ENCODE data around the gene TRAK1.

TRAK1 gene

GRCh38 chr3:42159147-42159546 is 68.0 kb downstream of the TRAK1 start:
- DNase-seq = no peak

DNA sequence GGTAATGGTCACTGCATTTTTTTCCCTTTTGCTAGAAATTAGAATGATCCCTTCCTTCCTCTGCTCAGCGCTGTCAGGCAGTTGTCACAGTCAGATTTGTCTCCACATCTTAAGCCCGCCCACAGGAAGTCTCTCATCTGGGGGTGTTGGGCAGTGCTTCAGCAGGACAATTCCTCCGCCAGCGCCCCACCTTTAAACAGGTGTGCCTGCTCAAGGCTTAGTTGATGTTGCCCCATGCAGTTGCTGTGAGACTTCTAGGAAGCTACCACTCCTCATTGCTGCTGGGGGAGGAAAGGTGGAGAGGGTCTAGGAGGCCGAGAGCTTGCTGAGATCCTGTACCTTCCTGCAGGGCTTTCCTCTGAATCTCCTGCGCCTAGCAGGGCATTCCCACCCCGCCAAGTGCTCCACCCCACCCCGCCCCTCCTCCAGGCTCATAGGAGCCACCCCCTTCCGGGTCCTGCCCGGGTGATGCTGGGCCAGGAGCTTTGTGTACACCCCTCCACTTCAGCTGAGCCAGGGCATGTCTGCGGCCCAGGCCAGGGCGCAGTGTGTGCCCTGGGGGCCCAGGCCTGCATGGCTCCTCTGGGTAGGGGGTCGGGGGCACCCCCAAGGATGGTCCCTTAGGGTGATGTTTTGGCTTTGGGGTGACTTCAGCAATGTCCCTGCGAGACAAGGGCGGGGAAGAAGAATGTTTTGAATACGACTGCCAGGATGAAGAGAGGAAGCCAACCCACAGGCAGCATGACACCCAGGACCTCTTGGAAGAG is 68.7 kb downstream of the TRAK1 start:
- DNase-seq = peak; percentile 63

- DNase-seq = no peak
These were observed 70.1 kb downstream of the TRAK1 start for GRCh38 chr3:42161050-42161935.

- DNase-seq = no peak
These were observed 71.3 kb downstream of the TRAK1 start for GRCh38 chr3:42162462-42162861.

DNA sequence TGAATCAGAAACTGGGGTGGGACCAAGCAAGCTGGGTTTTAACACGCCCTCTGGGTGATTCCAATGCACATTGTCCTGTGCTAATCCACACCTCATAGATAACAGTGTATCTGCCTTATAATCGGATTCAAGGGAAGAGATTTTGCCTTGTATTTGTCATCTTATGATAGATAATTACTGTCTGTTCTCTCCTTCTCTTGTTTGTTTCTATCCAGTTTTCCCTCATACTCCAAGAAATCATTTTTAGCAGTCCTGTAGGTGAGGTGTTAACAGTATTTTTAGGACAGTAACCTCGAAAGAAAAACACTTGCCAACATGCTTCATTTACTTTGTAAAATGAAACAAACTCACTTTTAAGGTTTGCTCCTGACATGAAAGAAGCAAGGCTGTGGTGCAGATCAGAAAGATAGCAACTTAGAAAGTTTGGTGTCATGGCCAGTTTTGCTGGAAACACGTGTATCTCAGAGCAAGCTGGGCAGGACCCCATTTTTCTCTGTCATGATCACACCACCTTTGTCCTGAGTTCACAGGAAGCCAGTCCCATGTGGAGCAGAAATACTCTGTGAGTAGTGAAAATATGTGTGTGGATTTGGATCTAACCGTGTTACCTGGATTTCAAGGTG is 72.6 kb downstream of the TRAK1 start:
- no peak for DNase-seq

- DNase-seq = no peak
These were observed 73.5 kb downstream of the TRAK1 start for GRCh38 chr3:42164656-42165055.

GRCh38 chr3:42165211-42165610 is 74.1 kb downstream of the TRAK1 start:
- DNase-seq = no peak

DNA sequence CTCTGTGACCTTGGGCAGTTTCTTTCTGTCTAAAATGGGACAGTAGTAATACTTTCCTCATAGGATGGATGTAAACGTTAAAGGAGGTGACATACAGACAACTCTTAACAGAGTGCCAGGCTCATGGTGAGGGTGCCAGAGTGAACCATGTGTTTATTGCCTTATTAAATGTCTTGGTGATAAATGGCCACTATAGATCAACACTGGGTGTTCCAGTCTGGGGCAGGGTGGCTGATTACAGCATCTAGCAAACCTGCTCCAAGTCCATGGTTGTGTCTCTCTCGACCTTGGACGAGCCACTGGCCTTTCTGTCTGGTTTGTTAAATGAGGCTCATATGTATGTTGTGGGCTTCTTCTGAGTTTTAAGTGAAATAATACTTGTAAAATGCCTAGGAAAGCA is 75.1 kb downstream of the TRAK1 start:
- no peak for DNase-seq

DNA sequence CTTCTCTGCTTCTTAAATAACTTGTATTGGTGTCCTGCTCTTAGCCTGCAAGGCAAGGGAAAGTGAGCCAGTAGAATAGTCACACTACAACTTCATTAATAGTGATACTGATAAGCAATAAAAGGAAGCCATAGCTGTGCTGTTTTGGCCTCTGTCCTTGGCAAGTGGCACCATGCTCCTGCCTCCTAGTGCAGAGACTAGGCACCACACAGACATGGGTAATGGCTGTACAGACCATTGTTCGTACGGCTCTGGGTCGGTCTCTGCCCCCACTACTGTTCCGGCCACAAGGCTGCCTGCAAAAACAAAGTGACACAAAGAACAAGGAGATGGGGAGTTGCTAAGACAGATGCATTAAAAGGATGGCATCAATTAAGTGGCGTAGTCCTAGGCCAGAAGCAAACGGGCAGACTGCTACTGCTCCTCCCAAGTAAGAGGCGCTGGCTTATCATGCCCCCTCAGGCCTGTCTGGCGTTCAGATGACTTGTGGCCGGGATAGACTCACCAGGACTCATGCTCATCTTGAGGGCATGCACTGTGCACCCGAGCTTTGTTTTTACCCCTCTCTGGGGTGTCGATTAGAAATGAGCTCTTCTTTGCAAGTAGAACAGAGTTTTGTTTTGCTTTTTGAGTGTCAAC is 75.6 kb downstream of the TRAK1 start:
- no peak for DNase-seq

- DNase-seq = no peak
These were observed 78.5 kb downstream of the TRAK1 start for GRCh38 chr3:42169579-42170120.

- no peak for DNase-seq
These were observed 81.0 kb downstream of the TRAK1 start for GRCh38 chr3:42172047-42172654.

GRCh38 chr3:42173307-42173706 is 82.2 kb downstream of the TRAK1 start:
- DNase-seq = no peak

GRCh38 chr3:42174679-42175385 is 83.7 kb downstream of the TRAK1 start:
- no peak for DNase-seq

- DNase-seq = no peak
These were observed 84.5 kb downstream of the TRAK1 start for GRCh38 chr3:42175386-42176240.

- DNase-seq = no peak
These were observed 85.3 kb downstream of the TRAK1 start for GRCh38 chr3:42176242-42177034.

DNA sequence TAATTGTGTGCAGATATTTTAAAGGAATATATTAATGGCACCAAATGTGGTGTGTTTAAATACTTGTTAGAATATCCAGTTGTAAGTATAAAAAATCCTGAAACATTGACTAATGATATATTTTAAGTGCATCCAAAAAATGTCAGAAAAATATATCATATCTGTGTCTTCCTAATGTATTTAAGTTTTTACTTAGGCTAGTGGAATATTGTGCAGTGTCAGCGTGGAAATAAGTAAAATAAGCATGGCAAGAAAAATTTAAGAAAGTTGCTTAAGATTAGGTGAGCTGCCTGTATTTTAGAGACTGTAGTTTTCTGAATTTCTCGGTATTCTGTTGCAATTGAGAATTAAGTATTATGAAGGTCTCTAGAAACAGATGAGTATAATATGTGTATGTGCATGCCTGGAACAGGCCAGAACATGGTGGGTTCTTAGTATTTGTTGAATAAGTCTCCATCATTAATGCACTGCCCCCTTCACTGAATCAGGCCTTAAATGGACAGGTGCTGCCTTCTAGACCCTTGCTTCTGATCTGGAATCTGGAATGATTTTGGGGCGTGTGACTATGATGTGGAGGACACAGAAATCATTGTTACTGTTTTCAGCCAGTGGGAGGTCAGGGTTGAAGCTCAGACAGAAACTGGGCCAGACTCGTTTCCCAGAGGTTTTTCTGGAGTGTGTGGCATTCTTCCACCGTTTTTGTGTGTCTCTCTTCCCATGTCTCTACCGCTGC is 86.1 kb downstream of the TRAK1 start:
- DNase-seq = no peak

- DNase-seq = no peak
These were observed 86.6 kb downstream of the TRAK1 start for GRCh38 chr3:42177801-42178150.

GRCh38 chr3:42179110-42179725 is 88.1 kb downstream of the TRAK1 start:
- DNase-seq = no peak

DNA sequence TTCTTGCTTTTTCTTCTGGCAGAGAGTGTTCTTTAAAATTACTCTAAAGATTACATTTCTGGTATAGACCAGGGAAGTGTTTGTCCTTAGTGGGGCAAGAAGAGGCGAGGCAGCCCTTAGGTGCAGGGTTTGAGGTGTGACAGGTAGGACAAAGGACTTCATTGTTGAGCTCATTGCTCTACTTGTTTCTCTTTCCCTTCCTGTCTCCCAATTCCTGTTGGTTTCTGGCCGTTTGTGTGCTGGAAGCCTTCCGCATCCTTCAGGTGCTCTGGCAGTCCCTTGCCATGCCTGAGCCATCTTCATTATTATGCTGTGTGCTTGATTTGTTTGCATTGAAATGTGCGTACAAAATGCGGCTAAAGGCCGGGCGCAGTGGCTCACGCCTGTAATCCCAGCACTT is 89.7 kb downstream of the TRAK1 start:
- no peak for DNase-seq
